Dedifferentiated amniotic fluid mesenchymal stem cell (primary cell): ENCODE results near the gene RGS1.

ENCODE experiments used
- DNase-seq: peaks from one replicate; pipeline ENCODE4 v3.0.0-alpha.2; 2016; ENCODE audit errors: extremely low spot score

RGS1 gene

DNA sequence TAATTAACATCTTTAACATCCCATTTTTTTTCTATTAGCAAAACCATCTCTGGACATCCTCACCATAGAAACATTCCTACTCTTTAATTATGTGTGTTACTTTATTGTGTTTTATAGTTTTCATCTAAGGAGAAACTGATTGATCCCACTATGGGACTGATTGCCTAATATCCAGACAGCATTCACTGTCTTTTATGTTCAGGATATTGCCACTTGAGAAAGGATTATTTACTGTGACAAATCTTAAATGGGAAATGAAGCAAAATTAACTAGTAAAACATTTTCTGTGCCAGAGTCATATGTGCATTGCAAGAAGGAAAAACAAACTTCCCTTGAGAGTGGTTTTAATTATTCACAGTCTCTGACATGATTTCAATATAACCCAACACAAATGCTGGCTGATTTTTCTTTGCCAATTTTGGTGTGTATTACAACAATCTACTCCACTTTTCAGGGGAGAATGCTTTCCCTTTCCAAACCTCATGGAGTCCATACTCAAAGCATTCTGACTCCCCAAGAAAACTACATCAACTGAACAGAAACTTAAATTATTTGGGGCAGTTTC, 44.6 kb downstream of the RGS1 start:
- no peak for DNase-seq

DNA sequence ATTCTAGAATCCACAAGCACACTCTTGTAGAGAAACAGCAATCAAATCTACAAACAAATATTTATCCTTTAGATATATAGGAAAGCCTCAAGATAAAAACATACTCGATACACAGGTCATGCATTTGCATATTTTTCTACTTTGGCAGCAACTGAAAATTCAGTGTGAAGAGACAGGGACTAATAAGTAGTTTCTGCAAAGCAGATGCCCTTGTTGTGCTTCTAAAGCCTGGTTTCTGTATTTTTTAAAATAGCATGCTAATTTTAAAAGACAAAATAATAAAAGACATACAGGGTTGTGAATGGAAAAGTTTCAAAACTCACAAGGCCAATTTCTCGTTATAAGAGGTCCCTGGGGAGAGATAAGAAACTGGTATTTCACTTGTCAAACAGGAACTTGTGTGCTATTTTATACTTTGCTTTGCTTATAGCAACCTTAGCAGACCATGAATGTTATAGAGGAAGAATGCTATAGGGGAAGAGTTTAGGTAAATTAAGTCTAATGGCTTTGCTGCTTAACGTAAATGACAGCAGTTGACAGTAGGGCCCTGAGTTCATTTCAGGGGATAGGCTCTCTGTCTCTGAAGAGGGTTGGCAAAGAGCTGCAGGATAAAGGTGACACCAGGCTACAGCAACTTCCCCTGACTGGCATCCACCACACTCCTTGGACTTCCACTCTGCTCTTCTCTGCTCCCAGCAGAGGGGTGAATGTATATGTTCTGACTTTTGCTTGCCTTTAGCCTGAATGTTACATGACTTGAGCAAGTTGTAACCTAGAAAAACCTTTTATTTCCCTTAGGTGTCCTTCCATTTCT, 51.0 kb downstream of the RGS1 start:
- no peak for DNase-seq

- DNase-seq = no peak
These were observed 52.3 kb downstream of the RGS1 start for GRCh38 chr1:192627901-192628300.

DNA sequence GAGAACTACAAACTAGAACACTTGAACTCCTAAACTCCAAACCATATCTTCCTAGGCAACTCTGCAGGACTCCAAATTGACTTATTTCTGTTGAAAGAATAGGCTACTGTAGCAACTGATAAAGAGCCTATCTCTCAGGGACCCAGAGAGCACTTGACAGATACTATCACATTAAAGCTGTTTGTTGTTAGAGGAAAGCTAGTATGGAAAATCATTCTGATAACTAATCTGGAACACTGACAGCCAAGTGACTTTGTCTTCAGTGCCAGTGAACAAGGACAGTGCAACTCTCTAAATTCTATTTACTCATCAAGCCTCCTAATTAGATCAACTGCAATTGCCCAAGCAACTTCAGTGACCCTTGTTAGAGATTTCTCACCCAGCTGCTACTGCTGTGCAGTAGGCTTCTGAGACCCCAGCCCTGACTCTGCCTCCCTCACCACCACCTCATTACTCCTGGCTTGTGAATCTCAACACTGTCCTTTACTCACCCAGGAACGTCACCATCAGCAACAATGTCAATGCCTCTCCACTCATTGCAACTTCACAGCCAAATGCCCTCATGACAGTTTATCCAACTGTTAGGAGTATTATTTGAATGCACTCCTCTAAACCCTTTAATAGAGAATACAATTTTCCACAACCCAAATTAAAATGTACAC, 53.0 kb downstream of the RGS1 start:
- no peak for DNase-seq

DNA sequence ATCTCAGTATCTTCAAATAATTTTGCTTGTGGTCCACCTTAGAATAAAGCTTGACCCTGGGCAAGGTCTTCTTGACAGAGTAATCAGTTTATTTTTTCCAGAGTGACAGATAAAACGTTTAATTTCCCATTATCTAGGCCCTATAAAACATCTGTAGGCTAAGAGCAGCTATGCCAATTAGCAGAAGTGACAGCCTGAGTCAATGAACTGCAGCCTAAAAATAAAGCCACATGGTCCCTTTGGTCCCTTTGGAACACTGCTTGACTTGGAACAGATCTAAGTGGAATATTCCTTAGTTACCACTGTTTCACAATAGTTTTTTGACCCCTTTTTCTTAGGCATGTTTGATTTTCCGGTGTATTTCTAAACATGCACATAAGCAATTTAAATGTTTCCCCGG, 54.0 kb downstream of the RGS1 start:
- no peak for DNase-seq
